Keratinocyte (primary cell): ENCODE results near the gene ANKMY1.

ENCODE experiments used
- CTCF ChIP-seq, 3 experiments: IDR thresholded peaks in 1 of 3; conservative IDR thresholded peaks in 1 of 3; optimal IDR thresholded peaks in 1 of 3; 2 replicates in 2 of 3; 3 replicates in 1 of 3; pipeline versions ENCODE3 to v1.5.1; 2011; ENCODE audit warnings: low read length in 3 of 3, mild to moderate bottlenecking in 3 of 3, moderate library complexity in 2 of 3, control low read depth in 1 of 3, inconsistent platforms in 1 of 3; ENCODE audit not compliant: insufficient read depth in 2 of 3; ENCODE audit errors: extremely low read depth in 1 of 3
- EZH2 ChIP-seq: IDR thresholded peaks from one replicate; pipeline ENCODE4 v1.6.1; 2012; ENCODE audit warnings: inconsistent platforms, mild to moderate bottlenecking, low read length, moderate library complexity

DNA sequence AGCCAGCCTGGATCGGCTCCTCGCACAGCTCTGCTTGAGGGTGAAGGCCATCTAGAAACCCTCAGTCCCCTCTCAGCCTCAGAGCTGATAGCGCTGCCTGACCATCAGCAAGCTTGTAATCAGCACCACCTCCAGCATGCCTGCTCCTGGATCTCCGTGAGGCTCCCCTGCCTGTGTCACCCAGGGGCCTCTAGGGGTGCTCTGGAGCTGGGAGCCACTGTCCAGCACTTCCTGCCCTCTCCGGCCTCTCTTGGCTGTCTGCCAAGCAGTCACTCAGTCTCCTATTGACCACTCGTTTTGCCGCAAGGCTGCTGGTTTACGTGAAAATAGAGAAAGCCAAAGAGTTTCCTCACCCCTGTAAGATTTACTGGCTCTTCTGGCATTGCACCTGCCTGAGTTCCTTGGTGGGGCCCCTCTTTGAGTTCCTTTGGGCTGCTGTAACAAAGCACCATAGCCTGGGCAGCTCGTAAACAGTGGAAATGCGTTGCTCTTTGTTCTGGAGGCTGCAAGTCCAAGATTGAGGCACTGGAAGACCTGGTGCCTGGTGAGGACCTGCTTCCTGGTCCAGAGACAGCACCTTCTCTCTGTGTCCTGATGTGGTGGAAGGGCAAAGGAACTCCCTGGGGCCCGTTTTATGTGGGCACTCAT lies 46.6 kb upstream of the ANKMY1 start:
- TF ChIP-seq CTCF (optimal IDR thresholded peaks at IDR 0.05 in 1 of 3, IDR thresholded peaks at IDR 0.05 in 1 of 3, conservative IDR thresholded peaks at IDR 0.05 in 1 of 3; ENCODE audit: extremely low read depth in 1 of 3, insufficient read depth in 2 of 3, low read length in 3 of 3) (peak in 2 of 3 experiments; percentile 21 to 27), EZH2 (no peak)
